ENCODE measurements around the gene LAMA2.

Gene LAMA2

DNA sequence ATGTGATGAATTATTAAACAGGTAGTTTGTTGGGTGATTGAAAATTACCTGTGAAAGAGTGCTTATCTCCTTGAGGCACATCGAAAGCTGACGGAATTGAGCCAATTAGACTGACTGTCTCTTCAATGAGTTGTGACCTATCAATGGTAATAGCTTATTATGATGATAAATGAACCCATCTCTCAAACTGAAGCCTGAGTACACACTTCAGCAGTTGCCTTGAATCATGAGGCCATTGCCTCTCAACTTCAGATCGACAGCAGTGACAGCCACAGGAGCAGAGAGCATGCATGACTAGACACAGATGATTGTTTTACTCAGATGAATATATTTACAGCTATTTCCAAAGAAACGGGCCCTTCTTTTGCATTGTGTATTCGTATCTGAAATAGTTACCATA lies 323.9 kb downstream of the LAMA2 start:
- no peak for DNase-seq
- Histone ChIP-seq H3K9me3 (ENCODE audit: severe bottlenecking) (no peaks in the 10 kb centered on the region), H3K27me3 (ENCODE audit: insufficient read depth, low read depth, severe bottlenecking) (no peaks in the 10 kb centered on the region), H3K4me3 (ENCODE audit: low read depth, low read length) (no peak overlapping the region), H3K27ac (no peak overlapping the region), H3K36me3 (no peaks in the 10 kb centered on the region)
- TF ChIP-seq CTCF (IDR thresholded peaks at IDR 0.05; ENCODE audit: low read depth, low read length): no peak

GRCh38 chr6:129207832-129208231 lies 324.9 kb downstream of the LAMA2 start:
- Histone ChIP-seq H3K9me3 (ENCODE audit: severe bottlenecking) (no peaks in the 10 kb centered on the region), H3K36me3 (no peaks in the 10 kb centered on the region), H3K27ac (no peak overlapping the region), H3K27me3 (ENCODE audit: insufficient read depth, low read depth, severe bottlenecking) (no peaks in the 10 kb centered on the region), H3K4me3 (ENCODE audit: low read depth, low read length) (no peak overlapping the region)
- no peak for DNase-seq
- no peak for TF ChIP-seq CTCF (IDR thresholded peaks at IDR 0.05; ENCODE audit: low read depth, low read length)

DNA sequence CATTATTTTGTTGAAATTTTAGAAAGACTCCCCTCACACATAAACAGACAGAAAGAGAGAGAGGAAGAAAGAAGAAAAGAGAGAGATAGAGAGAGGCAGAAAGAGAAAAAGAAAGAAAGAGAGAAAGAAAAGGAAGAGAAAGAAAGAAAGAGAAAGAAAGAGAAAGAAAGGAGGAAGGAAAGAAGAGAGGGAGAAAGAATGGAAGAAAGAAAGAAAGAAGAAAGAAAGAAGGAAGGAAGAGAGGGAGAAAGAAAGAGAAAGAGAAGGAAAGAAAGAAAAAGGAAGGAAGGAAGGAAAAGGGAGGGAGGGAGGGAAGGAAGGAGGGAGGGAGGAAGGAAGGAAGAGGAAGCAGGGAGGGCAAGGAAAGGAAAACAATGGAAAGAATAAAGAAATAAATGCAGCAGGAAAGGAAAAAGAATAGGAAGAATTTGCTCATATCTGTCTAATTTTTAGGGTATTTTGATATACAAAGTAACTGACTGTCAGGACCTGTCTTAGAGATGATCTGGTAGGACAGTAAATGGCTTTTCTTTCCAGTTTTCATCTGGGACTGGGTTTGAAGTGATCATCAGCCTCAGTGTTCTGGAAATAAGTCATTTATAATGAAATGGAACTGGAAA lies 325.6 kb downstream of the LAMA2 start:
- Histone ChIP-seq H3K27me3 (ENCODE audit: insufficient read depth, low read depth, severe bottlenecking) (no peaks in the 10 kb centered on the region), H3K36me3 (no peaks in the 10 kb centered on the region), H3K27ac (no peak overlapping the region), H3K9me3 (ENCODE audit: severe bottlenecking) (no peaks in the 10 kb centered on the region), H3K4me3 (ENCODE audit: low read depth, low read length) (no peak overlapping the region)
- no peak for TF ChIP-seq CTCF (IDR thresholded peaks at IDR 0.05; ENCODE audit: low read depth, low read length)
- no peak for DNase-seq

- H3K9me3 ChIP-seq (ENCODE audit: severe bottlenecking): no peaks in the 10 kb centered on the region
- H3K27me3 ChIP-seq (ENCODE audit: insufficient read depth, low read depth, severe bottlenecking): no peaks in the 10 kb centered on the region
- H3K36me3 ChIP-seq: no peaks in the 10 kb centered on the region
- H3K4me3 ChIP-seq (ENCODE audit: low read depth, low read length): no peak overlapping the region
- no peak for DNase-seq
- H3K27ac ChIP-seq: no peak overlapping the region
- no peak for TF ChIP-seq CTCF (IDR thresholded peaks at IDR 0.05; ENCODE audit: low read depth, low read length)
Measured at GRCh38 chr6:129209355-129209754, 326.4 kb downstream of the LAMA2 start.

DNA sequence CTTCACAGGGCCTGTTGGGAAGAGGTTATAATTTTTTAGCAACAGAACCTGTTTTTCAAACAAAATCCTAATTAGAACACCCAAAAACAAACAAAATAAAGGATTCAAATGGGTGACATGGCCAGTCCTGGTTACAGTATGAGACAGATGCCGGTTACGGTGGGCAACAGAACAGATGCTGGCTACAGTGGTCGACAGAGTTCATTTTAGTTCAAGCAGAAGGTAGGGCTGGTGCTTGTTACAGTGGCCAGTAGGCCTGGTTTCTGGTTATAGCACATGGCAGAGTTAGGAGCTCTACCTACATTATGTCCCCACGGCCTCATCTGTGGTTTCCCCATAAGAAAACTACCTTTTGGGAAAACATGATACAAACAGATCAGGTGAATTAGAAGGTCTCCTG lies 327.7 kb downstream of the LAMA2 start:
- H3K4me3 ChIP-seq (ENCODE audit: low read depth, low read length): no peak overlapping the region
- H3K9me3 ChIP-seq (ENCODE audit: severe bottlenecking): no peaks in the 10 kb centered on the region
- no peak overlapping the region for H3K27ac ChIP-seq
- H3K27me3 ChIP-seq (ENCODE audit: insufficient read depth, low read depth, severe bottlenecking): no peaks in the 10 kb centered on the region
- H3K36me3 ChIP-seq: no peaks in the 10 kb centered on the region
- TF ChIP-seq CTCF (IDR thresholded peaks at IDR 0.05; ENCODE audit: low read depth, low read length): no peak
- no peak for DNase-seq

DNA sequence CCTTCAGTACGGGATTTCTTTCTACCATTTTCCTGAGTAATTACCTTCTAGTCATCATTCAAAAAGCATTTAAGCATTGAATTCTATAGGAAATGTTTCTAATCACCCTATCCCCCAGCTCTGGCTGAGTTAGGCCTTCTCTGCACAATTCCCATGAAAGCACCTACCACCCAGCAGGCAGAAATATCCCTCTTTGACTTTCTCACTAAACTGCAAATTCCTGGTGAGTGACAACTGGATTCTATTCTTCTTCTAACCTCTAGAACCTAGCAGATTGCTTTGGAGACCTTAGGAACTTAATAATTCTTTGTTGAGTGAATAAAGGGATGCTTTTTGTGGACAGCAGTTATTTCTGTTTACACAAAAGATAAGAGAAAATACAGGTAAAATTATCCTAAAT lies 328.7 kb downstream of the LAMA2 start:
- TF ChIP-seq CTCF (IDR thresholded peaks at IDR 0.05; ENCODE audit: low read depth, low read length): no peak
- H3K4me3 ChIP-seq (ENCODE audit: low read depth, low read length): no peak overlapping the region
- no peaks in the 10 kb centered on the region for H3K27me3 ChIP-seq (ENCODE audit: insufficient read depth, low read depth, severe bottlenecking)
- DNase-seq: no peak
- no peak overlapping the region for H3K27ac ChIP-seq
- H3K36me3 ChIP-seq: no peaks in the 10 kb centered on the region
- H3K9me3 ChIP-seq (ENCODE audit: severe bottlenecking): no peaks in the 10 kb centered on the region

All from WERI-Rb-1 (cell line).